Mesothelial cell of epicardium (in vitro differentiated cells): ENCODE measurements around the gene IRX2. TPM values are rescaled to one million over a fixed set of nuclear protein-coding genes. Genes with fewer than 3 reads are reported as not detected.
A peak's percentile ranks its signal among the peaks of the same experiment; 100 is the strongest.

Experiments
- DNase-seq, 2 experiments: peaks; one replicate each; pipeline ENCODE4 v3.0.0; 2021; ENCODE audit warnings: low spot score in 2 of 2; ENCODE audit not compliant: unreplicated experiment in 2 of 2
- H3K27ac Mint-ChIP-seq: 2 replicates; pipeline ENCODE4 v1.8.0; 2021; ENCODE audit warnings: mixed read lengths
- H3K27me3 Mint-ChIP-seq: 2 replicates; pipeline ENCODE4 v1.8.0; 2021; ENCODE audit warnings: low read depth, mixed read lengths
- H3K36me3 Mint-ChIP-seq: 2 replicates; pipeline ENCODE4 v1.8.0; 2021; ENCODE audit warnings: mixed read lengths
- H3K4me1 Mint-ChIP-seq: 2 replicates; pipeline ENCODE4 v1.8.0; 2021; ENCODE audit warnings: mixed read lengths
- H3K4me3 Mint-ChIP-seq: 2 replicates; pipeline ENCODE4 v1.8.0; 2021; ENCODE audit warnings: mild to moderate bottlenecking, moderate library complexity, mixed read lengths
- H3K9me3 Mint-ChIP-seq: 2 replicates; pipeline ENCODE4 v1.8.0; 2021; ENCODE audit warnings: mixed read lengths
- total RNA-seq: library from RNA; stranded (reverse); gene quantifications from 3 replicates; pipeline ENCODE4 v1.2.1, GENCODE V29; 2021
- TF ChIP-seq, protein P1 (sequence below): fragments of 200-600 bp; sonication (generic); IDR thresholded peaks from one replicate; pipeline ENCODE4 v1.5.0; 2021; ENCODE audit warnings: antibody characterized with exemption; ENCODE audit not compliant: unreplicated experiment

The IRX2 gene
- total RNA-seq, 1 donor from 2014 or later: 30.3 TPM

DNA sequence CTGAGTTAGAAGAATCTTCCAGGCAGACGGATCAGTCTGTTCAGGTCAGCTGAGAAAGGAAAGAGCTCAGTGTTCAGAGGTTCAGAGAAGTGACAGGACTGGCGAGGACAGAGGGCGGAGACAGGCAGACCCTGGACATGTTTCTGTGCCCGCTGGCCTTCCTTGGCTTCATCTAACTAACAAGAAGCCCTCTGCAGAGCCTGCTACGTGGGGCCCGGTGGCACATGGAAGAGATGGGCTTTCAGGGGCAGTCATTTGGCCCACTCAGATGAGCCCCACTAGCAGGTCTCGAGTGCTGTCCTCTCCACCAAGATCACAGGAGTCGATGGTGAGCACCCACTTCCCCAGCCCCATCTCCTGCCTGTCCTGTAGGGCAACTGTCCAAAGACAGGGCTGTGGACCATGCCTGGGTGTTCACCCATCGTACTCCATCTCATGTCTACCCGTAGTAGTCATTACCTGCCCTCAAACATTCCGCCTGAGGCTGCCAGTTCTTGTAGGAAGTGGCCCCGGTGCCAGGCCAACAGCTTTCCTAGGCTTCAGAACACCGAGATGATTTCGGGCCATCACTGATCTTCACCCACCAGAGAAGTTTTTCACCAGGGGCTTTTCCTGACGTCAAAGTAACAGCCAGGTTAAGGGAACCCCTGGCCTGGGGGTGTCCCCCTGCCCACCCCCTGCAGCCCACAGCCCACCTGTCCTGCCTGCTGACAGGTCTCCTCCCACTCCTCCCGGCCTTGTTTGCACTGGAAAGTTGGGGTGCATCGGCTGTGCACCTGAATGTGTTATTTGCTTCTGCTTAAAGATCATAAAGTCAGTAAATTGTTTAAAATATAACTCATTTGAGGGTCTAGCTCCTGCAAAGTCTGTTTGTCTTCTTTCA, 14.0 kb downstream of the IRX2 start:
- Mint-ChIP-seq H3K4me1 (peaks cover 12% of the 10 kb centered on the region), H3K27me3 (peaks cover 90% of the 10 kb centered on the region), H3K4me3 (no peak overlapping the region), H3K9me3 (no peaks in the 10 kb centered on the region), H3K36me3 (peaks cover 3% of the 10 kb centered on the region), H3K27ac (no peak overlapping the region)
- peak in 1 of 2 experiments; percentile 32 for DNase-seq
- TF ChIP-seq, protein P1, sequence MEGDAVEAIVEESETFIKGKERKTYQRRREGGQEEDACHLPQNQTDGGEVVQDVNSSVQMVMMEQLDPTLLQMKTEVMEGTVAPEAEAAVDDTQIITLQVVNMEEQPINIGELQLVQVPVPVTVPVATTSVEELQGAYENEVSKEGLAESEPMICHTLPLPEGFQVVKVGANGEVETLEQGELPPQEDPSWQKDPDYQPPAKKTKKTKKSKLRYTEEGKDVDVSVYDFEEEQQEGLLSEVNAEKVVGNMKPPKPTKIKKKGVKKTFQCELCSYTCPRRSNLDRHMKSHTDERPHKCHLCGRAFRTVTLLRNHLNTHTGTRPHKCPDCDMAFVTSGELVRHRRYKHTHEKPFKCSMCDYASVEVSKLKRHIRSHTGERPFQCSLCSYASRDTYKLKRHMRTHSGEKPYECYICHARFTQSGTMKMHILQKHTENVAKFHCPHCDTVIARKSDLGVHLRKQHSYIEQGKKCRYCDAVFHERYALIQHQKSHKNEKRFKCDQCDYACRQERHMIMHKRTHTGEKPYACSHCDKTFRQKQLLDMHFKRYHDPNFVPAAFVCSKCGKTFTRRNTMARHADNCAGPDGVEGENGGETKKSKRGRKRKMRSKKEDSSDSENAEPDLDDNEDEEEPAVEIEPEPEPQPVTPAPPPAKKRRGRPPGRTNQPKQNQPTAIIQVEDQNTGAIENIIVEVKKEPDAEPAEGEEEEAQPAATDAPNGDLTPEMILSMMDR: no peak

DNA sequence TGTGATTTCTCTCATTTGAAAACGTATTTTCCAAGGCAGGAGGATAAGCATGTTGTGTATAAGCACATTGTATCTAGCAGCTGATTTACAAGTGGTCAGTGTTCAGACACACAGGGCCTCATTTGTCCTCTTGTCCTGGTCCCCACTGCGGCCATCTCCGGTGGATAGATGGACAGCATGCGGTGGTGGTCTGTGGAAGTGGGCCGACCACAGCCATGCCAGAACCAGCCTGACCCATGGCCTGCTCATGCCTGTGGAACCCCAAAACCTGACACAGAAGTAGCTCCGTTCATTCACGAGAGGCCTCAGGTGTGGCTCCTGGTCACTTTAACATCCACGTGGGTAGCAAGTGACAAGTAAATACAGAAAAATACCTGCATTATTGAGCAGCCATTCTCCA, 14.6 kb downstream of the IRX2 start:
- Mint-ChIP-seq H3K4me1 (peaks cover 7% of the 10 kb centered on the region), H3K36me3 (peaks cover 3% of the 10 kb centered on the region), H3K27ac (no peak overlapping the region), H3K27me3 (peaks cover 92% of the 10 kb centered on the region), H3K4me3 (no peak overlapping the region), H3K9me3 (no peaks in the 10 kb centered on the region)
- DNase-seq: peak in 1 of 2 experiments; percentile 19
- TF ChIP-seq, protein P1: no peak

DNA sequence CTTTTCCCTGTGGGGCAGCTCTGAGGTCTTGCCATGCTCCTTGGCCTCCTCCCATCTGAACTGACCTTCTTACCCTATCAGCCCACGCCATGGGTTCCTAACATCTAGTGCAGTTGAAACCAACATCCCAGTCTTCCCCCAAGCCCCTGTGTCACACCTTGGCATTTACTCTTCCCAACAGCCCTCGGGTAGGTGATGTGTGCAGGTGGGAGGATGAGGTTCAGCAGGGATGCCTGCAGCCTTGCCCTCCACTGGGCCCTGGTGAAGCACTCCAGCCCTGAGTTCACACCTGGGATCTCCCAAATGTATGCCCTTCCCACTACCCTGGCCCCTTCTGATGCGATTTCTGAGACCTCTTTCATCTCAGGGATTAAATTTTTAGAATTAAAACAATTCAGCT, 15.5 kb downstream of the IRX2 start:
- Mint-ChIP-seq H3K4me1 (no peaks in the 10 kb centered on the region), H3K4me3 (no peak overlapping the region), H3K9me3 (no peaks in the 10 kb centered on the region), H3K27ac (no peak overlapping the region), H3K27me3 (peaks cover 89% of the 10 kb centered on the region), H3K36me3 (peaks cover 3% of the 10 kb centered on the region)
- TF ChIP-seq, protein P1: no peak
- DNase-seq: peak in 1 of 2 experiments; percentile 21

DNA sequence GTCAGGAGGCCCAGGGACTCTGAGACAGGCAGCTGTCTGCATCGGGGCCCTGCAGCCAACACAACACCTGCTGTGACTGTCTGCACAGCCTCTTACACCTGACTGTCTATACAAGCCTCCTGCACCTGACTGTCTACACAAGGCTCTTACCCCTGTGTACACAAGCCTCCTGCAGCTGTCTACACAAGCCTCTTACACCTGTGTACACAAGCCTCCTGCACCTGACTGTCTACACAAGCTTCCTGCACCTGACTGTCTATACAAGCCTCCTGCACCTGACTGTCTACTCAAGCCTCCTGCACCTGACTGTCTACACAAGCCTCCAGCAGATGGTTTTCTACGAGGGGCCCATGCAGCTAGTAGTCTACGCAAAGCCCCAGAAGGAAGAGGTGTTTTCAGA, 18.6 kb downstream of the IRX2 start:
- H3K9me3 Mint-ChIP-seq: no peaks in the 10 kb centered on the region
- DNase-seq: peak in 1 of 2 experiments; percentile 20
- TF ChIP-seq, protein P1: no peak
- peaks cover 2% of the 10 kb centered on the region for H3K4me1 Mint-ChIP-seq
- no peak overlapping the region for H3K27ac Mint-ChIP-seq
- peaks cover 90% of the 10 kb centered on the region for H3K27me3 Mint-ChIP-seq
- H3K36me3 Mint-ChIP-seq: peaks cover 3% of the 10 kb centered on the region
- no peak overlapping the region for H3K4me3 Mint-ChIP-seq

DNA sequence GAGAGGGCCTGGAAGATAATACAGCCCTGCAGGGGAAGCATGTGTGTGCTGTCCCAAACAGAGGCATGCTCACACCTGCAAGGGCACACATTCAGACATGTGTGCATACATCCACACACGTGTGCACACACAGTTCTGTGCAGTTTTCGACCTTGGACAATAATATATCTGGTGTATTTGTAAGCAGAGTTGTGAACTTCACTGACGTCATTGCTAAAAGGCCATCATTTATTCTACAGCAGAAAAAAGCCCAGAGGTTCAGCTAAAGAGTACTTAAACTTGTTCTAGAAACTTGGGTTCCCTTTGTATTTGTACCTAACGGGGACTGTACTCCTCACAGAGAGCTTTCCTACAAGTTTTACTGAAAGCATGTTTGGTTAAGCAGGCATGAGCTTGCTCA, 19.5 kb downstream of the IRX2 start:
- TF ChIP-seq, protein P1: no peak
- no peak overlapping the region for H3K27ac Mint-ChIP-seq
- H3K4me1 Mint-ChIP-seq: peaks cover 5% of the 10 kb centered on the region

More for the DNA sequence above, 19.5 kb downstream of the IRX2 start:
- Mint-ChIP-seq H3K4me3 (no peak overlapping the region), H3K27me3 (peaks cover 89% of the 10 kb centered on the region), H3K36me3 (peaks cover 3% of the 10 kb centered on the region), H3K9me3 (no peaks in the 10 kb centered on the region)
- peak in 1 of 2 experiments; percentile 21 for DNase-seq
